GM18498 (cell line): ENCODE data around the gene CRY2.
A peak's percentile ranks its signal among the peaks of the same experiment; 100 is the strongest.

Experiments used
- ATAC-seq: cut with Tn5 transposase; IDR thresholded peaks from one replicate; pipeline ENCODE4 v1.9.1; 2021; ENCODE audit warnings: mild to moderate bottlenecking, moderate library complexity; ENCODE audit not compliant: unreplicated experiment

Gene CRY2

GRCh38 chr11:45917286-45917622, 70.0 kb downstream of the CRY2 start:
- ATAC-seq, result peak; percentile 3

GRCh38 chr11:45917623-45918330, 70.5 kb downstream of the CRY2 start, which contains the start of gene PEX16:
PEX16 (minus strand) TSS chr11:45917877; CDS start chr11:45917811, 66 bp downstream.
- peak; percentile 91 for ATAC-seq

- ATAC-seq, result peak; percentile 39
Observed at GRCh38 chr11:45918331-45918941, 71.2 kb downstream of the CRY2 start.

GRCh38 chr11:45918962-45919675, 71.8 kb downstream of the CRY2 start:
- ATAC-seq, result no peak

- no peak for ATAC-seq
Observed at GRCh38 chr11:45919806-45920530, 72.7 kb downstream of the CRY2 start.

- no peak for ATAC-seq
Observed at GRCh38 chr11:45920531-45921477, 73.5 kb downstream of the CRY2 start.

GRCh38 chr11:45921561-45922424, 74.5 kb downstream of the CRY2 start:
- no peak for ATAC-seq

- ATAC-seq, result no peak
Observed at GRCh38 chr11:45922425-45923082, 75.3 kb downstream of the CRY2 start, which contains the start of gene LARGE2. LARGE2 (plus strand) TSS chr11:45922656; CDS start chr11:45922883, 227 bp downstream.

GRCh38 chr11:45924036-45924915, 77.0 kb downstream of the CRY2 start:
- no peak for ATAC-seq

- ATAC-seq, result no peak
Observed at GRCh38 chr11:45924927-45925326, 77.7 kb downstream of the CRY2 start.

- no peak for ATAC-seq
Observed at GRCh38 chr11:45925550-45925949, 78.3 kb downstream of the CRY2 start.

GRCh38 chr11:45926001-45926401, 78.7 kb downstream of the CRY2 start:
- no peak for ATAC-seq

- ATAC-seq, result no peak
Observed at GRCh38 chr11:45926536-45927331, 79.5 kb downstream of the CRY2 start.

- ATAC-seq, result no peak
Observed at GRCh38 chr11:45927332-45927683, 80.0 kb downstream of the CRY2 start.

GRCh38 chr11:45927684-45928413, 80.6 kb downstream of the CRY2 start:
- no peak for ATAC-seq

GRCh38 chr11:45928535-45929215, 81.4 kb downstream of the CRY2 start:
- no peak for ATAC-seq
